Common myeloid progenitor, CD34-positive (primary cell): ENCODE data around the gene CLMN.

Experiments
- CTCF ChIA-PET: fragments of 350-600 bp; sonication (Branson Sonifier 250); formaldehyde crosslinking; loops from one replicate; lab custom pipeline; 2021; ENCODE audit warnings: antibody characterized with exemption; lab: Charles Lee
- POLR2A ChIA-PET: fragments of 350-600 bp; sonication (Branson Sonifier 250); formaldehyde crosslinking; loops from one replicate; lab custom pipeline; 2021; ENCODE audit warnings: antibody characterized with exemption; lab: Charles Lee
- DNase-seq, 3 donors: peaks; one replicate each; pipeline versions ENCODE4 v3.0.0 to v3.0.0-alpha.2; 2013
- H3K27ac ChIP-seq, 2 experiments: 1 replicate in 1 of 2; 2 replicates in 1 of 2; pipeline ENCODE4 v1.7.0; 2013; ENCODE audit warnings: inconsistent platforms in 2 of 2, low read length in 2 of 2, mild to moderate bottlenecking in 2 of 2, low read depth in 1 of 2, moderate library complexity in 1 of 2; ENCODE audit not compliant: severe bottlenecking in 2 of 2, insufficient read depth in 1 of 2, poor library complexity in 1 of 2
- H3K27me3 ChIP-seq, 5 experiments: replicated peaks in 2 of 5; 1 replicate in 3 of 5; 2 replicates in 2 of 5; pipeline versions ENCODE4 v1.6.1 to v1.7.0; 2013; ENCODE audit warnings: low read length in 4 of 5, mild to moderate bottlenecking in 2 of 5, moderate library complexity in 2 of 5, inconsistent platforms in 1 of 5; ENCODE audit not compliant: insufficient read depth in 5 of 5, control insufficient read depth in 4 of 5
- H3K36me3 ChIP-seq, 4 experiments: 1 replicate in 2 of 4; 2 replicates in 2 of 4; pipeline versions ENCODE4 v1.6.1 to v1.7.0; 2013; ENCODE audit warnings: low read length in 3 of 4, control low read depth in 1 of 4, mild to moderate bottlenecking in 1 of 4; ENCODE audit not compliant: control insufficient read depth in 4 of 4, insufficient read depth in 4 of 4
- H3K4me1 ChIP-seq, 4 experiments: 1 replicate in 3 of 4; 2 replicates in 1 of 4; pipeline versions ENCODE4 v1.6.1 to v1.7.1; 2013; ENCODE audit warnings: low read length in 3 of 4, mild to moderate bottlenecking in 3 of 4, control low read depth in 1 of 4, inconsistent platforms in 1 of 4, moderate library complexity in 1 of 4; ENCODE audit not compliant: control insufficient read depth in 4 of 4, insufficient read depth in 4 of 4; ENCODE audit errors: control extremely low read depth in 1 of 4
- H3K4me3 ChIP-seq, 7 experiments: 1 replicate in 4 of 7; 2 replicates in 3 of 7; pipeline versions ENCODE4 v1.5.1 to v1.7.0; 2013; ENCODE audit warnings: mild to moderate bottlenecking in 7 of 7, low read length in 6 of 7, moderate library complexity in 6 of 7, inconsistent platforms in 2 of 7, low read depth in 2 of 7, control low read depth in 1 of 7; ENCODE audit not compliant: insufficient read depth in 4 of 7, control insufficient read depth in 1 of 7; ENCODE audit errors: extremely low read depth in 1 of 7
- H3K9me3 ChIP-seq, 5 experiments: 1 replicate in 4 of 5; 2 replicates in 1 of 5; pipeline versions ENCODE4 v1.6.1 to v1.7.1; 2013; ENCODE audit warnings: low read length in 4 of 5, mild to moderate bottlenecking in 2 of 5, inconsistent platforms in 1 of 5, low read depth in 1 of 5, moderate library complexity in 1 of 5; ENCODE audit not compliant: control insufficient read depth in 4 of 5, insufficient read depth in 2 of 5; ENCODE audit errors: control extremely low read depth in 1 of 5
- WGBS: methylation state at CpG from one replicate; pipeline ENCODE4 v1.1.5; 2013; ENCODE audit not compliant: insufficient coverage; 5-methylcytosine and 5-hydroxymethylcytosine counted together

The CLMN gene

GRCh38 chr14:95234426-95234825, 85.3 kb downstream of the CLMN start:
- Histone ChIP-seq H3K36me3 (no peaks in the 10 kb centered on the region), H3K4me1 (no peaks in the 10 kb centered on the region), H3K4me3 (no peak overlapping the region), H3K27ac (no peak overlapping the region), H3K27me3 (peaks cover 0 to 2% (median 0%) of the 10 kb centered on the region in 5 experiments), H3K9me3 (no peaks in the 10 kb centered on the region)
- CTCF ChIA-PET, result interaction anchor here (1.2 kb wide), 1 partner anchor 14 kb away, joined by 3 read pairs; no protein-coding TSS in a partner anchor
- POLR2A ChIA-PET, result no interaction called here
- no peak for DNase-seq
- 96% methylated on average over 5 of the region's 8 CpGs for WGBS

GRCh38 chr14:95233702-95234241, 85.9 kb downstream of the CLMN start:
- H3K36me3 ChIP-seq, result no peaks in the 10 kb centered on the region
- H3K4me3 ChIP-seq, result no peak overlapping the region
- H3K9me3 ChIP-seq, result no peaks in the 10 kb centered on the region
- CTCF ChIA-PET, result no interaction called here
- WGBS, result 92% methylated on average over 9 of the region's 9 CpGs
- no peak overlapping the region for H3K27ac ChIP-seq
- DNase-seq, result no peak
- no peaks in the 10 kb centered on the region for H3K4me1 ChIP-seq
- POLR2A ChIA-PET, result no interaction called here
- H3K27me3 ChIP-seq, result peaks cover 0 to 2% (median 0%) of the 10 kb centered on the region in 5 experiments

GRCh38 chr14:95232894-95233584, 86.7 kb downstream of the CLMN start:
- 100% methylated on average over 1 of the region's 3 CpGs for WGBS
- no peak overlapping the region for H3K4me3 ChIP-seq
- H3K9me3 ChIP-seq, result no peaks in the 10 kb centered on the region
- ChIA-PET POLR2A (no interaction called here), CTCF (no interaction called here)
- no peak for DNase-seq
- peaks cover 0 to 2% (median 0%) of the 10 kb centered on the region in 5 experiments for H3K27me3 ChIP-seq
- H3K27ac ChIP-seq, result no peak overlapping the region
- H3K4me1 ChIP-seq, result no peaks in the 10 kb centered on the region
- H3K36me3 ChIP-seq, result no peaks in the 10 kb centered on the region

- ChIA-PET CTCF (no interaction called here), POLR2A (interaction anchor here (0.6 kb wide), 1 partner anchor 87 kb away, joined by 3 read pairs; no protein-coding TSS in a partner anchor)
- WGBS, result 75% methylated on average over 10 of the region's 12 CpGs
Observed at GRCh38 chr14:95231966-95232633, 87.6 kb downstream of the CLMN start.

GRCh38 chr14:95229749-95230148, 90.0 kb downstream of the CLMN start:
- Histone ChIP-seq H3K4me1 (no peaks in the 10 kb centered on the region), H3K27ac (no peak overlapping the region), H3K4me3 (no peak overlapping the region), H3K36me3 (no peaks in the 10 kb centered on the region), H3K27me3 (no peaks in the 10 kb centered on the region), H3K9me3 (no peaks in the 10 kb centered on the region)
- CTCF ChIA-PET, result interaction anchor here (1.0 to 1.6 kb wide), 4 partner anchors 8 to 132 kb away, joined by 3 to 4 read pairs (median 3); no protein-coding TSS in a partner anchor
- peak in 2 of 3 donors; percentile 6 to 25 for DNase-seq
- POLR2A ChIA-PET, result no interaction called here
- 100% methylated on average over 2 of the region's 6 CpGs for WGBS

More at GRCh38 chr14:95231966-95232633, 87.6 kb downstream of the CLMN start:
- Histone ChIP-seq H3K4me1 (no peaks in the 10 kb centered on the region), H3K27ac (no peak overlapping the region), H3K27me3 (peaks cover 0 to 2% (median 0%) of the 10 kb centered on the region in 5 experiments), H3K36me3 (no peaks in the 10 kb centered on the region), H3K9me3 (no peaks in the 10 kb centered on the region), H3K4me3 (no peak overlapping the region)
- DNase-seq, result no peak

- no peak overlapping the region for H3K4me3 ChIP-seq
- H3K27me3 ChIP-seq, result no peaks in the 10 kb centered on the region
- CTCF ChIA-PET, result no interaction called here
- POLR2A ChIA-PET, result no interaction called here
- no peaks in the 10 kb centered on the region for H3K9me3 ChIP-seq
- no peaks in the 10 kb centered on the region for H3K4me1 ChIP-seq
- no peak overlapping the region for H3K27ac ChIP-seq
- no peaks in the 10 kb centered on the region for H3K36me3 ChIP-seq
- DNase-seq, result no peak
- 100% methylated on average over 3 of the region's 7 CpGs for WGBS
Observed at GRCh38 chr14:95228240-95228639, 91.5 kb downstream of the CLMN start.
